KMS-11 (cell line): ENCODE measurements around the gene PTX4.
"Not testable (repeated sequence)": the region's sequence is repeated elsewhere in the genome, so short reads cannot be mapped to it uniquely, and the experiment has no call there.

ENCODE experiments used
- H2AFZ ChIP-seq: fragments of 200-600 bp; sonication (generic); 2 replicates; pipeline ENCODE4 v1.6.1; 2016; ENCODE audit warnings: antibody characterized with exemption, mixed run types, low read depth
- H3K27ac ChIP-seq: fragments of 200-600 bp; sonication (generic); 2 replicates; pipeline ENCODE4 v1.6.1; 2016; ENCODE audit warnings: mild to moderate bottlenecking, mixed run types
- H3K27me3 ChIP-seq: fragments of 200-600 bp; sonication (generic); 2 replicates; pipeline ENCODE4 v1.6.1; 2017; ENCODE audit warnings: mild to moderate bottlenecking, low read depth, mixed run types, moderate library complexity; ENCODE audit not compliant: insufficient read depth
- H3K36me3 ChIP-seq: fragments of 200-600 bp; sonication (generic); 2 replicates; pipeline ENCODE4 v1.6.1; 2017; ENCODE audit warnings: mild to moderate bottlenecking, mixed run types; ENCODE audit not compliant: insufficient read depth
- H3K4me1 ChIP-seq: fragments of 200-600 bp; sonication (generic); 2 replicates; pipeline ENCODE4 v1.6.1; 2016; ENCODE audit warnings: mild to moderate bottlenecking, low read depth, mixed run types; ENCODE audit not compliant: poor library complexity, severe bottlenecking
- H3K4me2 ChIP-seq: fragments of 200-600 bp; sonication (generic); 2 replicates; pipeline ENCODE4 v1.7.0; 2016; ENCODE audit warnings: mild to moderate bottlenecking, mixed run types
- H3K4me3 ChIP-seq: fragments of 200-600 bp; sonication (generic); IDR thresholded peaks from 2 replicates; pipeline ENCODE4 v1.6.1; 2017; ENCODE audit warnings: low read depth, low read length, mixed read lengths; ENCODE audit not compliant: insufficient read depth
- H3K79me2 ChIP-seq: fragments of 200-600 bp; sonication (generic); 2 replicates; pipeline ENCODE4 v1.6.1; 2016; ENCODE audit warnings: low read depth, mixed run types; ENCODE audit not compliant: insufficient read depth
- H3K9ac ChIP-seq: fragments of 200-600 bp; sonication (generic); 2 replicates; pipeline ENCODE4 v1.6.1; 2016; ENCODE audit warnings: mild to moderate bottlenecking, mixed run types
- H4K20me1 ChIP-seq: fragments of 200-600 bp; sonication (generic); 2 replicates; pipeline ENCODE4 v1.6.1; 2016; ENCODE audit warnings: mild to moderate bottlenecking, mixed run types; ENCODE audit not compliant: insufficient read depth
- CTCF ChIP-seq: fragments of 200-600 bp; sonication (generic); conservative IDR thresholded peaks from 2 replicates; pipeline ENCODE4 v1.6.1; 2017; ENCODE audit warnings: low read depth, mild to moderate bottlenecking, antibody characterized with exemption, low read length, moderate library complexity, mixed read lengths

Gene PTX4

GRCh38 chr16:1443980-1444729 lies 44.6 kb downstream of the PTX4 start, which contains the start of gene CCDC154:
Gene CCDC154, minus strand, starts transcription at chr16:1444556. Its CDS starts 234 bp downstream, at chr16:1444322.
- Histone ChIP-seq H3K4me2 (no peak within 1 kb of the TSS), H3K27me3 (peaks cover 30% of the 10 kb centered on the region; the same call in 1 of the 2 replicates), H4K20me1 (no peaks in the 10 kb centered on the region), H3K4me1 (no peaks in the 10 kb centered on the region), H2AFZ (no peak within 1 kb of the TSS), H3K36me3 (no peaks in the 10 kb centered on the region), H3K4me3 (no peak within 1 kb of the TSS), H3K27ac (no peak within 1 kb of the TSS), H3K79me2 (no peaks in the 10 kb centered on the region), H3K9ac (no peak within 1 kb of the TSS)
- TF ChIP-seq CTCF = no peak

GRCh38 chr16:1443403-1443973 lies 45.3 kb downstream of the PTX4 start:
- Histone ChIP-seq H3K36me3 (no peaks in the 10 kb centered on the region), H3K27me3 (peaks cover 34% of the 10 kb centered on the region; the same call in 1 of the 2 replicates), H3K4me3 (no peak overlapping the region), H2AFZ (no peak overlapping the region), H3K4me2 (no peak overlapping the region), H3K79me2 (no peaks in the 10 kb centered on the region), H3K27ac (no peak overlapping the region), H4K20me1 (no peaks in the 10 kb centered on the region), H3K9ac (no peak overlapping the region), H3K4me1 (no peaks in the 10 kb centered on the region)
- no peak for TF ChIP-seq CTCF

- no peak overlapping the region for H3K9ac ChIP-seq
- no peaks in the 10 kb centered on the region for H3K36me3 ChIP-seq
- H4K20me1 ChIP-seq = no peaks in the 10 kb centered on the region
- no peak overlapping the region for H2AFZ ChIP-seq
- H3K4me2 ChIP-seq = no peak overlapping the region
- H3K79me2 ChIP-seq = no peaks in the 10 kb centered on the region
- no peak overlapping the region for H3K27ac ChIP-seq
- H3K4me3 ChIP-seq = no peak overlapping the region
- TF ChIP-seq CTCF = no peak
- no peaks in the 10 kb centered on the region for H3K4me1 ChIP-seq
- H3K27me3 ChIP-seq = peaks cover 41% of the 10 kb centered on the region
Observed at GRCh38 chr16:1442697-1443096, 46.0 kb downstream of the PTX4 start.

- Histone ChIP-seq H3K4me2 (no peak overlapping the region), H4K20me1 (no peaks in the 10 kb centered on the region), H3K36me3 (no peaks in the 10 kb centered on the region), H3K27ac (no peak overlapping the region), H3K79me2 (no peaks in the 10 kb centered on the region), H3K4me3 (no peak overlapping the region), H3K27me3 (peaks cover 52% of the 10 kb centered on the region), H3K9ac (no peak overlapping the region), H2AFZ (no peak overlapping the region), H3K4me1 (no peaks in the 10 kb centered on the region)
- no peak for TF ChIP-seq CTCF
Observed at GRCh38 chr16:1441391-1441829, 47.3 kb downstream of the PTX4 start.

GRCh38 chr16:1439699-1440074 lies 49.1 kb downstream of the PTX4 start:
- not testable (repeated sequence) for H3K9ac ChIP-seq, H3K4me3 ChIP-seq, H3K36me3 ChIP-seq, H3K27ac ChIP-seq, H3K79me2 ChIP-seq, H2AFZ ChIP-seq, H3K4me2 ChIP-seq, H4K20me1 ChIP-seq, H3K4me1 ChIP-seq
- peaks cover 69% of the 10 kb centered on the region for H3K27me3 ChIP-seq
